ENCODE measurements around the gene ATG2A. TPM values are rescaled to one million over a fixed set of nuclear protein-coding genes. Genes with fewer than 3 reads are reported as not detected.

Gene ATG2A
- total RNA-seq, 1 experiment from 2014 or later = 28.8 TPM

DNA sequence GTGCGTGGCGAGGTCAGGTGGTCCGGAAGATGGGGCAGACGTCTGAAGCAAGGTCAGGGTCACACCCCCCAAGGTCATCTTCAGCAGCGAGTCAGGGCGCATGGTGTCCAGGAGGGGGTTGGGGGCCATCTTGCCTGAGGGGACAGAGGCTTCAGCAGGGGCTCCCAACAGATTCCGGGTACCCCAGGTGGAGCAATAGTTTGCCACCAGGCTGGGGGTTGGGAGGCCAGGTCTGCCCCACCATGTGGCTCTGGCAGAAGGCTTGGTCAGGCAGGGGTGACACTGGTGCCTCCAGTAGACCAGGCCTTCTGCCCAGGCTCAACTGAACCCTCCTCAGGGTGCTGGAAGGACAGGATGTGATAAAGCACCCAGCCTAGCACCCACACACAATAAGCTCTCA is 5.9 kb downstream of the ATG2A start:
- POLR2A ChIA-PET = no interaction called here
- TF ChIP-seq, protein P1, sequence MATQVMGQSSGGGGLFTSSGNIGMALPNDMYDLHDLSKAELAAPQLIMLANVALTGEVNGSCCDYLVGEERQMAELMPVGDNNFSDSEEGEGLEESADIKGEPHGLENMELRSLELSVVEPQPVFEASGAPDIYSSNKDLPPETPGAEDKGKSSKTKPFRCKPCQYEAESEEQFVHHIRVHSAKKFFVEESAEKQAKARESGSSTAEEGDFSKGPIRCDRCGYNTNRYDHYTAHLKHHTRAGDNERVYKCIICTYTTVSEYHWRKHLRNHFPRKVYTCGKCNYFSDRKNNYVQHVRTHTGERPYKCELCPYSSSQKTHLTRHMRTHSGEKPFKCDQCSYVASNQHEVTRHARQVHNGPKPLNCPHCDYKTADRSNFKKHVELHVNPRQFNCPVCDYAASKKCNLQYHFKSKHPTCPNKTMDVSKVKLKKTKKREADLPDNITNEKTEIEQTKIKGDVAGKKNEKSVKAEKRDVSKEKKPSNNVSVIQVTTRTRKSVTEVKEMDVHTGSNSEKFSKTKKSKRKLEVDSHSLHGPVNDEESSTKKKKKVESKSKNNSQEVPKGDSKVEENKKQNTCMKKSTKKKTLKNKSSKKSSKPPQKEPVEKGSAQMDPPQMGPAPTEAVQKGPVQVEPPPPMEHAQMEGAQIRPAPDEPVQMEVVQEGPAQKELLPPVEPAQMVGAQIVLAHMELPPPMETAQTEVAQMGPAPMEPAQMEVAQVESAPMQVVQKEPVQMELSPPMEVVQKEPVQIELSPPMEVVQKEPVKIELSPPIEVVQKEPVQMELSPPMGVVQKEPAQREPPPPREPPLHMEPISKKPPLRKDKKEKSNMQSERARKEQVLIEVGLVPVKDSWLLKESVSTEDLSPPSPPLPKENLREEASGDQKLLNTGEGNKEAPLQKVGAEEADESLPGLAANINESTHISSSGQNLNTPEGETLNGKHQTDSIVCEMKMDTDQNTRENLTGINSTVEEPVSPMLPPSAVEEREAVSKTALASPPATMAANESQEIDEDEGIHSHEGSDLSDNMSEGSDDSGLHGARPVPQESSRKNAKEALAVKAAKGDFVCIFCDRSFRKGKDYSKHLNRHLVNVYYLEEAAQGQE (IDR thresholded peaks at IDR 0.05; ENCODE audit: insufficient read depth in 1 of 2, low read depth in 2 of 2, low read length in 1 of 2) = no peak
- no peak for TF ChIP-seq TCF7L2 (IDR thresholded peaks at IDR 0.05; ENCODE audit: low read depth, low read length)
- TF ChIP-seq, protein P2, sequence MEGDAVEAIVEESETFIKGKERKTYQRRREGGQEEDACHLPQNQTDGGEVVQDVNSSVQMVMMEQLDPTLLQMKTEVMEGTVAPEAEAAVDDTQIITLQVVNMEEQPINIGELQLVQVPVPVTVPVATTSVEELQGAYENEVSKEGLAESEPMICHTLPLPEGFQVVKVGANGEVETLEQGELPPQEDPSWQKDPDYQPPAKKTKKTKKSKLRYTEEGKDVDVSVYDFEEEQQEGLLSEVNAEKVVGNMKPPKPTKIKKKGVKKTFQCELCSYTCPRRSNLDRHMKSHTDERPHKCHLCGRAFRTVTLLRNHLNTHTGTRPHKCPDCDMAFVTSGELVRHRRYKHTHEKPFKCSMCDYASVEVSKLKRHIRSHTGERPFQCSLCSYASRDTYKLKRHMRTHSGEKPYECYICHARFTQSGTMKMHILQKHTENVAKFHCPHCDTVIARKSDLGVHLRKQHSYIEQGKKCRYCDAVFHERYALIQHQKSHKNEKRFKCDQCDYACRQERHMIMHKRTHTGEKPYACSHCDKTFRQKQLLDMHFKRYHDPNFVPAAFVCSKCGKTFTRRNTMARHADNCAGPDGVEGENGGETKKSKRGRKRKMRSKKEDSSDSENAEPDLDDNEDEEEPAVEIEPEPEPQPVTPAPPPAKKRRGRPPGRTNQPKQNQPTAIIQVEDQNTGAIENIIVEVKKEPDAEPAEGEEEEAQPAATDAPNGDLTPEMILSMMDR (IDR thresholded peaks at IDR 0.05) = no peak
- TF ChIP-seq POLR2AphosphoS5 (IDR thresholded peaks at IDR 0.05; ENCODE audit: low read depth, low read length) = no peak
- no peak for TF ChIP-seq SIN3A (IDR thresholded peaks at IDR 0.05; ENCODE audit: borderline replicate concordance, insufficient read depth, low read depth, low read length)
- in situ Hi-C loops (cut with HindIII; ENCODE audit: low pct_unique_long_range_greater_than_20kb, low sequenced_read_pairs) (no loop called here), intact Hi-C loops (cut with micrococcal nuclease; ENCODE audit: unreplicated experiment) (no loop called here)
- Histone ChIP-seq H3K27ac (ENCODE audit: low read length) (no peak overlapping the region), H3K4me1 (ENCODE audit: control insufficient read depth, insufficient read depth, low read length) (peaks cover 11% of the 10 kb centered on the region; the same call in 1 of the 2 replicates), H3K9me3 (ENCODE audit: control insufficient read depth, insufficient read depth, low read depth, low read length) (no peaks in the 10 kb centered on the region), H3K4me3 (ENCODE audit: low read depth in 2 of 2, low read length in 2 of 2) (no peak overlapping the region), H3K27me3 (ENCODE audit: control insufficient read depth, insufficient read depth, low read length) (no peaks in the 10 kb centered on the region), H3K36me3 (ENCODE audit: control insufficient read depth, insufficient read depth, low read length) (peaks cover 5% of the 10 kb centered on the region; the same call in 1 of the 2 replicates)
- ATAC-seq (no peak), DNase-seq (ENCODE audit: low read depth, low spot score) (no peak)
- CTCF ChIA-PET = no interaction called here
- BruUV-seq (replicated peaks) = no TSS peak

DNA sequence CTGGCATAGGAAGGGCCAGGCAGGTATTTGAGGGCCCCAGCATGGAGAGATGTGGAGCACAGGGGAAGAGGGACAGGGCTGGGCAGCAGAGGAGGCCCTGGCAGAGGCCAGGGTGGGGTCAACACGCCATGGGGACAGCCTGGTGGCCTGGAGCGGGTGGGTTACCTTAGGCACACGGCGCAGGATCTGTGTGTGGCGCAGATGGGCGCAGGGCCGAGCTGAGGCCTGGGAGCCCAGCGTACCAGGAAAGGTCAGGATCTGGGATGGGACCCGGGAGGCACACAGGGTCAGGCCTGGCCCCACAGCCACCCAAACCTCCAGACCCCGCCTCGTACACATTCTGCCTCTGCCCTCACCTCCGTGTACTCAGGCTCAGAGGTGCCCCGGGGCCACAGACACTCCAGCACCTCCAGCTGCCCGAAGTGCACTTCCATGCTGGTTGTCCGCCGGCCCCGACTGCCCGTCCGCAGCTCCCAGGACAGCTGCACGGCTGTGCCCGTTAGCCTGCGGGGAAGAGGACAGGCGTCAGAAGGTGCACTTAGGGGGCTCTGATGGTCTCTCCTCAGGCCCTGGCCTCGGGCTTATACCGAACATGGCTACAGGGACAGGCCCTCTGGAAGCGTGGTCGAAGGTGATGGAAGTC is 6.4 kb downstream of the ATG2A start:
- intact Hi-C loops (cut with micrococcal nuclease; ENCODE audit: unreplicated experiment) = no loop called here
- no peak overlapping the region for H3K27ac ChIP-seq (ENCODE audit: low read length)
- in situ Hi-C loops (cut with HindIII; ENCODE audit: low pct_unique_long_range_greater_than_20kb, low sequenced_read_pairs) = no loop called here
- ATAC-seq (no peak), DNase-seq (ENCODE audit: low read depth, low spot score) (no peak)
- H3K27me3 ChIP-seq (ENCODE audit: control insufficient read depth, insufficient read depth, low read length) = no peaks in the 10 kb centered on the region
- CTCF ChIA-PET = no interaction called here
- peaks cover 5% of the 10 kb centered on the region; the same call in 1 of the 2 replicates for H3K4me1 ChIP-seq (ENCODE audit: control insufficient read depth, insufficient read depth, low read length)
- no TSS peak for BruUV-seq (replicated peaks)
- no peaks in the 10 kb centered on the region for H3K9me3 ChIP-seq (ENCODE audit: control insufficient read depth, insufficient read depth, low read depth, low read length)
- POLR2A ChIA-PET = no interaction called here
- H3K4me3 ChIP-seq (ENCODE audit: low read depth in 2 of 2, low read length in 2 of 2) = no peak overlapping the region
- peaks cover 5% of the 10 kb centered on the region; the same call in 1 of the 2 replicates for H3K36me3 ChIP-seq (ENCODE audit: control insufficient read depth, insufficient read depth, low read length)
- TF ChIP-seq, protein P1 (IDR thresholded peaks at IDR 0.05; ENCODE audit: insufficient read depth in 1 of 2, low read depth in 2 of 2, low read length in 1 of 2) = no peak
- TF ChIP-seq, protein P2 (IDR thresholded peaks at IDR 0.05) = no peak

All from Panc1 (cell line).